Measurements from ENCODE around the gene TEKT1.
A peak's percentile ranks its signal among the peaks of the same experiment; 100 is the strongest.
"Not testable (repeated sequence)": the region's sequence is repeated elsewhere in the genome, so short reads cannot be mapped to it uniquely, and the experiment has no call there.

Gene TEKT1

DNA sequence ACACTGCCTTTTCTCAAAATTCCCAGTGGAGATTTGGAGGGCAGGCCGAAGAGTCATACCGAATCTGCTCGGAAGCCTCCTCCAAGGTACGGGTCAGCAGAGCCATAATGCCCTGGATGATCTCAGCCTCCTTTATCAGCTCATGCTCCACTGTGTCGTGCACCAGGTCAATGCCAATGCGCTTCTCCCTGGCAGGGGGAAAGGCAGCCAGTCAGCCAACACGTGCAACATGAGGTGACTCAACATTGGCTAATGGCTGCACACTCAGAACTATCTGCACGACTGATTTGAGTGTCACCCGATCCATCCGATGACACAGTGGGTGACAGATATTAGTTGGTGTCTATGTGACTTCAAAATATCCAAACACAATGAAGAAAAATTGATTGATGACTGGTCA is 15.8 kb downstream of the TEKT1 start:
- no peak for ATAC-seq

DNA sequence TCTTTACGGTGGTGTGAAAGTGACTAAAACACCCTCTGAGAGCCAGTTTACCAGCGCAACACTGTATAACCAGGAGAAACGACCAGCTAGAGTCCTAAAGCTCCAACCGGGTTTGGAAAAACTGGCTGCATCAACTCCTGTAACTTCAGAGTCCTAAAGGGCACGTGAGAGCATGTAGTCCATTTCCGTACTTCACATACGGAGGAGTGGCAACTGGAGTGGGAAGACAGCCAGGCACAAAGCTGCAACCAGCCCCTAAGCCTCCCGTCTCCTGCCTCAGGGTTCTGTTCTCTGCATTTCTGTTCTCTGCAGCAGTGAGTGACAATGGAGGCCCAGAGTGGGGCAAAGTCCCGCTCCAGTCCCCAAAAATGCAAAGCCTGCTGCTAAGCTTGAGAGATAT is 19.2 kb downstream of the TEKT1 start:
- ATAC-seq = no peak

DNA sequence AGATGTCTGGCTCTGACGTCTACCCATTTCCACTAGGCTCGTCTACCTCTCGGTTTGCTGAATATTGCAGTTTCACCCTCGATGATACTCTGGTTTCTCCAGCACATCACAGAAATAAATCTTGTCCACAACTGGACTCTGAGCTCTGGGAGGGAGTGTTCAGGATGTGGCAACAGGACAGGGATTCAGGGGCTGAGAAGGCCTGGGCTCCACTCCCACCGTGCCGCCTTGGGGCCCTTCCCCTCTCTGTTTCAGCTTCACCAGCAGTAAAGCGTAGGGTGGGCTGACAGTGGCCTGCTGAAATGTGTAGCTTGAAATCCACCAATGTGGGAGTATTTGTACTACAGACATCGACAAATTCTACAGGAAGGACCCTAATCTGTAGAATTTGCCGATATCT is 20.0 kb downstream of the TEKT1 start:
- ATAC-seq = no peak

DNA sequence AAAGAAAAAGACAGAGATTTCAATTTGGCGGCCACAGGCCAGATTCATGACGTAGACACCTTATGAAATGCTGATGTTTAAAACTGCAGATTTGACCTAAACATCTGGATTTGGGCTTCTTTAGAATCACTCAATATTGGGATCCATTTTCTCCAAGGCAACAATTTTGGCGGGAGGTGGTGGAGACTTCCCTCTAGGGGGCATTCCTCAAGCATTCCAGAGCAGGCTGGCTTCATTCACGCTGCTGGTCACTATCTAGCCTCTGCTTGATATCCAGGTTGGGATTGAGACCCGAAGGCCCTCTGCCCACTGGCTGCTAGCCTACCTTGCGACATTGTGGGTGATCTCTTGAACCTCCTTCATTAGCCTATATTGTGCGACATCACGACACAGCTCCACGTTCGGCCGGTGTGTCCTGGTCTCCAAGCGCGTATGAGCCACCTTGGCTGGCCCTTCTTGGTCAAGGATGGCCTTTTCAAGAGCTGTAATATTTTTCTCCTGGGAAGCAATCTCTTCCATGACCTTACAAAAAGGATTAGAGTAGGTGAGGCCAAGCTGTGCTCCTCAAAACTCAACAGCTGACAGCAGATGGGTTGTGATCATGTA is 31.0 kb downstream of the TEKT1 start:
- no peak for ATAC-seq

DNA sequence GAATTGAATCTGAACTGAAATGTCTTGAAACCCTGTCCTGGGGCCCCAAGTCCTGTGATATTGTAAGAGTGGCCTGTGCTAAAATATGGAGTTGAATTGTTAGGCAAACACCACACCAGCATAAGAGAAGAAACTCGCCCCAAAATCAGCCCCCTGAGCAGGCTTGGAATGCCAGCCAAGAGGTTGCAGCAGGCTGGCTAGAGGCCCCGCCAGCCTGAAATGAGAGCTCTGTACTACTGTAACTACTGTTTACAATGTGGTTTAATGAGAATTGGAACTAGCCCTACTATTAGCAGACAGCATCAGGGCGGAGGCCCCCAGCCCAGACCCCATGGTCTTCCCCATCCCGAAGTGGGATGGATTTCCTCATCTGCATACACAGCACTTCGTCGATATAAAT is 31.8 kb downstream of the TEKT1 start:
- no peak for ATAC-seq

DNA sequence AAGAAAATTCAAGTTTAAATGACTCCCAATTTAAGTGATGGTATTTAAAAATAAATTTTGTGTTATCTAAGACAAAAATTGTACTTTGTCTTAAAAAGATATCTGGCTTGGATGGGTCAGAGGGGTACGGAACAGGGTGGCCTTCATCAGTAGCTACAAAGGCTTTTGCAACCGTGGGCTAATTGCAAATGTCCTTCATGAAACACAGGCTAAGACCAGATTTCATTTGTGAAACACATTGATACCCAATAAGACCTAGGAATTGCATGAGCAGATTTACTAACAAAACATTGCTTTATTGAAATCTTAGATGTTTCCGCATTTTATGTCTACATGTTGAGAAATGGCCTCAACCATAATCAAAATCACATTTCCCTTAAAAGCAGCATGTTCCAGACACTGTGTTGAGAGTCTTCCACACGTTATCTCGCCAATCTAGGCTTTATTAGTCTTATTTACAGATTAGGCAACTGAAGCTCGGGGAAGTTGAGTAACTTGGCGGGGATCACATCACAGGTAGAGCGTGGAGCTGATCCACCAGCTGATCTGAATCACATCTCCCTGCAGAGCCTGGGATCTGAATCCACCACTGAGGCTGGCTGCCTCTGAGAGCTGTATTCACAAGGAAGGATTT is 33.7 kb downstream of the TEKT1 start:
- no peak for ATAC-seq

DNA sequence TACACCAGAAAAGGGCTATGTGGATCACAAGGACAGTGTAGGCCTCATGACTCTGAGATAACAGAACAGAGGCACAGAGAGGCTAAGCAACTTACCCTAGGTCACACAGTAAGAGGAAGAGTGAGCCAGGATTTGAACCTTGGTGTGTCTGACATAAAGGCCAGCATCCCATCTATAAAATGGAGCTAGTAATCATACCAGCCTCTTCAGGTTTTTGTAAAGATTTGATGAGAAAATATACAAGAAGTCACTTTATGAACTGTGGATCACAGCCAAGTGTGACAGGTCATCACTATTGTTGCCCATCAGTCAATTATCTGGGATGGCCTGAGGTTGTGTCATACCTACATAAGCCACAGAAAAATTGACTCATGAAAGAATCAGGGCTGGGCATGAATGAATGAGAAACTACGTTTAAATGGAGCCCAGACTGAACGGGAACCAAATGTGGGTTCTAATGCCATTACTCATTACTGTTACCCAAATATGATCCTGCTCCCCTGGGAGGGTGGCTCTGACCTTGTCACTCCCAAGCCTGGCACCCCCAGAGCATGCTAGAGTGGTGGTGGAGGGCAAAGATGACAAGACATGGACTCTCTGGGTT is 34.5 kb downstream of the TEKT1 start:
- peak in 1 of 2 donors; percentile 17 for ATAC-seq

DNA sequence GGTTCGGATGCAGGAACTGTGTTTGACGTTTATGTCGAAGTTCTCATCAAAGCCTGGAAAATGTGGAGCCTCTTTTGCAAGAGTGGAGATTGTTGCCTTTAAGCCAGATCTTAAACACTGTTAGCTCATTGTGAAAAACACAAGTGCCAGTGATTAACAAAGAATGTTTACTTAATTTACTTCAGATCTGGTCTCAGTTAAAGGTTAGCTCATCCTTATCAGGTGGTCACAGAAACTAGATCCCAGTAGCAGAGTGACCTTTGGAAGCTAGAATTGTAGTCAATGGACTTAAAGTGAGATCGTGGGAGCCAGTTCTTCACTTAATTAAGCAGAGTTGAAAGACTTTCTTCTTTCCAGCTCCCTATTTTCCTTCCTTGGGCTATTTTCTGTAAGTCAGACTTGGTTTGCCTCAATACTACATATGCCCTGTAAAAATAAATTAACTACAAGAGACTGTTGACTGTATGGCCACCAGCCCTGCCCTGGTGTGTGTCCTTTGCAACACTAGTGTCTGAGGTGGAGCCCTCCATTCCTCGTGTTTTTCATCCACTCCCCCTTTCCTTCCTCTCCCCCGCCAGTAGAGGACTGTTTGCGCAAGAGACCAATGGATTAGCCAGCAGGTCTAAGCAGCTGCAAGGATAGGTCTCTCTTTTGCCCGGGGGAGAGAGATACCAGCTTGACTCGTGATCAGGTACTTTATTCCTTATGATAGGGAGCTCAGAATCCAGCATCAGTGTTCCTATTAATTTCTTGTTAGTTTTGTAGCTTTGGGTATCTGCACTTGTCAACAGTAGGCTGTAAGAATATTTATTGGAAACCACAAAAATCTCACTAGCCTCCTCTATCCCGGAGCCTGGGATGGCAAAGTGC is 35.3 kb downstream of the TEKT1 start:
- no peak for ATAC-seq

DNA sequence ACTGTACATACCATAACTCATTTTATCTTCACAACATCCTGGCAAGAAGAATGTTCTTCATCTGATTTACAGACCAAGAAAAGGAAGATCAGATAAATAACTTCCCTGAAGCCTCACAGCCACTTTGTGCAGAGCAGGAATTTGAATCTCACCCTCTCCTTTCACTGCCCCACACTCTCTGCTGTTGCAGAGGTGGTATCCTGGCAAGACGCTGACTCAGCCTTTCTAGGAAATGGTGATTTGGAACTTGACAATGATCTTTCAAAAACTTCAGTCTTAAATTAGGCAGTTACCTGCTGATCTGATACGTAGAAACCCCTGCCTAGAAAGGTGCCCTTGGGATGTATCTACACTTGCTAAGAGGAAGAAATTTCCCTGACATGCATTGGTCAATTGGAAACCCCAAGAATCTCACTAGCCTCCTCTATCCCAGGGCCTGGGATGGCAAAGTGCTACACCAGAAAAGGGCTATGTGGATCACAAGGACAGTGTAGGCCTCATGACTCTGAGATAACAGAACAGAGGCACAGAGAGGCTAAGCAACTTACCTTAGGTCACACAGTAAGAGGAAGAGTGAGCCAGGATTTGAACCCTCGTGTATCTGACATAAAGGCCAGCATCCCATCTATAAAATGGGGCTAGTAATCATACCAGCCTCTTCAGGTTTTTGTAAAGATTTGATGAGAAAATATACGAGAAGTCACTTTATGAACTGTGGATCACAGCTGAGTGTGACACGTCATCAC is 37.6 kb downstream of the TEKT1 start:
- no peak for ATAC-seq

DNA sequence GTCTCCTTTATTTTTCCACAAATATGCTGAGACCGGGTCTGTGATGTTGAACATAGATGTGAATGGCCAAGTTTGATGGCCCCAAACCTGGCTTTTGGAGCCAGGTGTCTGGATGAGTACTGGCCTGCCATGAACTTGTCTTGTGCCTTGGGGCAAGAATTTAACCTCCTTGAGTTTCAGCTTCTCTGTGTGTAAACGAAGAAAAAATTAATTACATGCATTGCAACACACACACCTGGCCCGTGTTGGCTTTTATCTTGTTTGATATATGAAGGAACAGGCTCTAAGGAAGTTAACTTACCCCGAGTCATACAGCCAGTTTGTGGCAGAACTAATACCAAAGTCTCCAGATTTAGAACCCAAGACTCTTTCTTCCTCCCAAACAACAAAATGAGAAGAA is 42.4 kb downstream of the TEKT1 start:
- no peak for ATAC-seq

DNA sequence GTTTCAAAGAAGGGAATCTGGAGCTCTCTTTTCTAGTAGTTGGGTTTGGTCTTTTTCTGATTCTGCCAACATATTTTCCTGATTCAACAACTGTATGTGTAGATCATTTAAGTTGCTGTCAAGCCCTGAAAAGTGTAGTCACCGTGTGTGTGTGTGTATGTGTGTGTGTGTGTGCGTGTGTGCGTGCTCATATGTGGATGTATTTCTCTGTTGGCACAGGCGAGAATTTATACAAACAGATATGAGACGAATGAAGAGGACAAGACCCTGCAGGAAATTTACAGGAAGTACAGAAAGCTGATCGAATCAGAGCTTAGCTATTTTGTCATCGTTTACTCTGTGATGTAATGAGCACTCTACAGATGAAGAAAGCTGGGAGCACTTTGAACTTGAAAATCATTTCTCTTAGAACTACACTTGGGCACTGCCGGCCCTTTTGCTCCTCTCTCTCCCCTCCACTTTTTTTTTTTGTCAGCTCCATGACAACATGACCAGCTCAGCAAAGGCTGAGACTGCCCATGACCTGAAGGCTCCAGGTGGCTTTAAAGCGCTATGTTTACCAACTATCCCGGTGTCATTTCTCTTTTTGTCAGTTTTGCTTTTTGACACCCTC is 44.3 kb downstream of the TEKT1 start:
- no peak for ATAC-seq

DNA sequence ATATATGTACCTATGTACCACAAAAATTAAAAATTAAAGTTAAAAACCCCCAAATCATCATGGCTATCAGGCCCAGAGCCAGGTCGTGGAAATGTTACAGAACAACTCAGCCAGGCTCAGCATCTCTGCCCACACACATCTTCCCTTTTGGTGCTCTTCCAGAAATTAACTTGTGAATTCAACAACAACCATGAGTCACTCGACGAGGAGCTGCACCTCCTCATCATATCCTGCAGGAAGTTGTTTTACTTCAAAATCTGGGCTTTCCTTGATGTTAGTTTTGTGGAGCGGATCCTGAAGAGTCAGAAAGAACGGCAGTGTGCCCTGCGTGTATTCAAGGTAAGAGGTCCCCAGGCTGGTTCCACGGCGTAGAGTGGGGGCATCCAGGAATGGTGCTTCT is 44.9 kb downstream of the TEKT1 start:
- no peak for ATAC-seq

DNA sequence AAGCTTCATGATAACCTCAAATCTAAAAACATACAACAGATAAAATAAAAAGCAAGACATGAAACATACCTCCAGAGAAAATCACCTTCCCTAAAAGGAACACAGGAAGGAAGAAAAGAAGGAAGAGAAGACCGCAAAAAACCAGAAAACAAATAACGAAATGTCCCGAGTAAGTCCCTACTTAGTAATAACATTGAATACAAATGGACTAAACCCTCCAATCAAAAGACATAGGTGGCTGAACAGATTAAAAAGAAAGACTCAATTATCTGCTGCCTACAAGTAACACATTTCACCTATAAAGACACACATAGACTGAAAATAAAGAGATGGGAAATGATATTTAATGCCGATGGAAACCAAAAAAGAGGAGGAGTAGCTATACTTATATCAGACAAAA is 49.3 kb downstream of the TEKT1 start:
- ATAC-seq = no peak

DNA sequence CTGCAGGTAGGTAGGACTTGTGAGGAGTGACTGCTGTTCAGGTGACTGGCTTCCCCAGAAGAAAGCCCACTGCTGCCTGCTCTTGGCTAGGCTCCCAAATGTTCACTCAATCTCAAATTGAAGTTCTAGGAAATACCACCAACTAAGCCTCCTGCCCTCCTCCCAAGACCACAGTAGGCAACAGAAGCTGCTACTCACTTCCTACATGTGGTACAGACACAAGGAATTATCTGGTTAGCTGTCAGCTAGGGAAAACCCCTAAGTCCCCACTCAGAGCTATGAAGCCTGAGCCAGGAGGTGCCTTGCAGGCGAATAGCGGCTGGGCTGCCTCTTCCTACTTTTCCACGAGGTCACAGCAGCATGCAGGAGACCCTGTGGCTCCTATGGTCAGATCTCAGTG is 50.6 kb downstream of the TEKT1 start:
- no peak for ATAC-seq

DNA sequence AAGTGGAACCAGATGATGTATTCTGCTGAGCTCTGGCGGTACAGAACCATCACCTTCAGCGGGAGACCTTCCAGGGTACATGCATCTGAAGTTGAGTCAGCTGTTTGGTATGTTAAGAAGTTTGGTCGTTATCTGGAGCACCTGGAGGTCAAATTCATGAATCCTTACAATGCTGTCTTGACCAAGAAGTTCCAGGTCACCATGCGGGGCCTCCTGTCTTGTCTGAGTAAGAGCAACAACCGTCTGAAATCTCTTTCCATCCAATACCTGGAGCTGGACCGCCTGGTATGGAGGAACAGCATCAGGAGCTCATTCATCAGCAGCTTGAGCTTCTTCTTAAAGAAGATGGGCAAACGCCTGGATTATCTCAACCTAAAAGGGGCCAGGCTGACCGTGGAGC is 51.5 kb downstream of the TEKT1 start:
- ATAC-seq = no peak

DNA sequence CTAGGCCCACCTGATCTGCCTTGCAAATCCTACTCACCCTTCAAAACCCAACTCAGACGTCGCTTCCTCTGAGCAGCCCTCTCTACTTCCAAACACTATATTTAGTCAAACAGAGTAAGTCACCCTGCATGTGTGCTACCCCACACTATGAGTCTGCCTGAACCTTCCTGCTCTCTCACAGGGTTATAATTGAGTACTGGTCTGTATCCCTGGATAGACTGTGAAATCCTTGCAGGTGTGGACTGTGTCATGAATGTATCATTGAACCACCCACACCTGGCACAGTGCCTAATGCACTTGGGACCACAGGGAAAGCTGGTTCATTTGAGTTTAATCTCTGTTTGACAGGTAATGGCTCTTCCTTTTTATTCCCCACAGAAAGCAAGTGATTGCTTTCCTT is 52.1 kb downstream of the TEKT1 start:
- no peak for ATAC-seq

DNA sequence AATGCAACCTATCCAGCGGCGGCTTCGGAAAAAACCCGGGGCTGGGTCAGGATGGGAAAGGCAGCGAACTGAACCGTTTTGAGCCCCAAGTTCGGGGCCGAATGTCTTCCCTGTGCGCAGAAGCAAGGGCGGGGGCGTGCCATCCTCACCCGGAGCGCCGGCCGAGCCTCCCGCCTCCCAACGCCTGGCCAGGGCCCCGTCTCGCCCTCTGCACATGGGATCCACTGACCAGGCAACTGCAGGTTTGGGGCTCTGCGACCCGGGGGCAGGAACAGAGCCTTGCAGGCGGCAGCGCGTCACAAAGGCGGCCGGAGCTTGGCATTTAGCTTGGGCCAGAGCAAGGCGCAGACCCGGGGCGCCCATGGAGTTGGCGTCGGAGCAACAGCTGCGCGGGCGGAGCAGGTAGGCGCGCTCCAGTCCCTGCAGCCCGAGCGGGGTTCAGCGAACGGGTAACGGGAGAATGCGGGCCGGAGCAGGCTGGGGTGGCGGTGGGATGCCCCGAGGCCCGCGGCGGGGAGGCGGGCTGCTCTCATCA is 55.6 kb downstream of the TEKT1 start, which contains the start of gene FBXO39:
TSS of gene FBXO39 (plus strand) at position 345 of the 535 bp plus-strand sequence. CDS start 3,654 bp downstream, outside the sequence.
- ATAC-seq = no peak

DNA sequence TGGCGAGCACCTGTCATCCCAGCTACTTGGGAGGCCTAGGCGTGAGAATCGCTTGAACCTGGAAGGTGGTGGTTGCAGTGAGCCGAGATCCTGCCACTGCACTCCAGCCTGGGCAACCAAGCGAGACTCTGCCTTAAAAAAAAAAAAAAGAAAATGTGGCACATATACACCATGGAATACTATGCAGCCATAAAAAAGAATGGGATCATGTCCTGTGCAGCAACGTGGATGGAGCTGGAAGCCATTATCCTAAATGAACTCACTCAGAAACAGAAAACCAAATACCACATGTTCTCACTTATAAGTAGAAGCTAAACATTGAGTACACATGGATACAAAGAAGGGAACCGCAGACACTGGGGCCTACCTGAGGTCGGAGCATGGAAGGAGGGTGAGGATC is 56.6 kb downstream of the TEKT1 start:
- ATAC-seq = not testable (repeated sequence)

DNA sequence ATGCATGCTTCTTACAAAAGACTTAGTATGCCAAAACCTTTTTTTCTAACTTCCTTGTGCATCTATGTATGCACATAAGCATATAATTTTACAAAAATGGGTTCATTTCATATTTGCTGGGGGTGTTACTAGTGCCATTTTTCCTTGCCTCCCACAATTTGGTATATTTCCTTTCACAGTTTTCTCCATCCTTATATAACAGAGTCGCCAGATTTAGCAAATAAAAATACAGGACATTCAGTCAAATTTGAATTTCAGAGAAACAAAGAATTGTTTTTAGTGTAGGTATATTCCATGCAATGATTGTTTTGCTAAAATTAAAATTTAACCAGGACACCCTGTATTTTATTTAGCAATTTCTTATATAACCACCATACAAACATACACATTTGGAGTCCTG is 59.5 kb downstream of the TEKT1 start:
- ATAC-seq = no peak

DNA sequence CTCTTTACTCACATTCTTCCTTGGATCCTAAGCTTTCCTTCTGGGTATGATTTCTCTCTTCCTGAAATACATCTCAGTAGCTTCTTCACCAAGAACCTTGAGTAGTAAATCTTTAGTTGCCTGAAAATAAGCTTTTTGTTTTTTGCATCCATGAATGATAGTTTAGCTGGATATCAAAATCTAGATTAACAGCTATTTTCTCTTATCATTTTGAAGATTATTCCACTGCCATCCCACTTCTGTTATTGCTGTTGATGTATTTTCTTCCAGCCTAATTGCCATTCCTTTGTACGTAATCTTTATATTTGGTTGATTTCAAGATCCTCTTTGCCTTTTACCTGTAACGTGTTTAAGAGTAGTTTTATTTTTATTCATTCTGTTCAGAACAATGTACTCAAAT is 63.1 kb downstream of the TEKT1 start:
- ATAC-seq = no peak

DNA sequence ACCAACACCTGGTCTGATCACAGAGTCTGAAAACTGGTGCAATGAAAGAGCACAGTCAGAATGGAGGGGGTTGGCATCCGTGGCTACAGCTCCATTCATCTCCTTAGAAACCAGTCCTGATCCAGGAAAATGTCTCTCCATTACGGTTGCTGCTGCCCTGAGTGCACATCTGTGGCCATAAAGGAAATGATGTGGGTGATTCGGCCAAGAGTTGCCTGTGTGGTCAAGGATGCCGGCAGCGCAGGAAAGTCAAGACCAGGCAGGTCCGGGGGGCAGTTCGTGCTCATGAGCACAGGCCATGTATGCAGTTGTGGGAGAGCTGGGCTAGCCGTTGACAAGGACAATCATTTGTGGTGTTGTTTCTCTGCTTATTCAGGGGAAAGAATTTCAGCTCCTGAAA is 69.8 kb downstream of the TEKT1 start:
- no peak for ATAC-seq

DNA sequence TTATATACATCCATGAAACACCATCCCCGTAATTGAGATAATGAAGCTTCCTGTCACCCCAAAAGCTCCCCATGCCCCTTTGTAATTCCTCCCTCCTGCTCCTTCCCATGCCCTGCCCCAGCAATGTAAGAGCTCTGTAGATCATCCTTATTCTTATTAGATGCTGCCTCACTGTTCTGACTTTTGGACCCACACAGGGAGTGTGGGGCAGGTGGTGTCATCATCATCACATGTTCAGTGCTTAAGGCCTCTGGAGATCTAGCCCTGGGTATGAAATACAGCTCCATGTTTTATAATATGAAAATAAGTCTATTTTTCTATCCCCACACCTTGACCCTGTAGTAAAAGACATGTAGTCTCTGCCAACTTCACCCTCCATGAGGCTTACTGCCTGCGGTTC is 73.8 kb downstream of the TEKT1 start:
- no peak for ATAC-seq

Measured in activated CD4-positive, CD25-positive, alpha-beta regulatory T cell treated with anti-CD3 and anti-CD28 coated beads, Interleukin-2, amount 50 U/mL, for 24 hours (primary cell).